Adrenal gland (tissue), 5 donors: ENCODE results near the gene NUP93.

Experiments used
- CTCF ChIP-seq, 6 experiments: fragments of 450-650 bp in 4 of 6; fragments of 200-600 bp in 2 of 6; sonication (generic) in 1 of 6; IDR thresholded peaks; 1 replicate in 5 of 6; 2 replicates in 1 of 6; pipeline versions ENCODE4 v1.5.1 to v1.8.0; 2016 to 2021; ENCODE audit warnings: antibody characterized with exemption in 6 of 6, mild to moderate bottlenecking in 2 of 6, moderate library complexity in 1 of 6
- POLR2A ChIP-seq, 2 donors: fragments of 450-650 bp; IDR thresholded peaks; one replicate each; pipeline ENCODE4 v1.6.1; 2017; ENCODE audit warnings: antibody characterized with exemption in 2 of 2, mild to moderate bottlenecking in 2 of 2, moderate library complexity in 1 of 2
- donor health status: DM: no; HTN: no; CAD: no.

GRCh38 chr16:56728027-56728426 lies 1.9 kb upstream of the NUP93 start:
- no peak for TF ChIP-seq POLR2A (IDR thresholded peaks at IDR 0.05)
- no peak for TF ChIP-seq CTCF (IDR thresholded peaks at IDR 0.05)
